Measurements from ENCODE around the gene SP110.

DNA sequence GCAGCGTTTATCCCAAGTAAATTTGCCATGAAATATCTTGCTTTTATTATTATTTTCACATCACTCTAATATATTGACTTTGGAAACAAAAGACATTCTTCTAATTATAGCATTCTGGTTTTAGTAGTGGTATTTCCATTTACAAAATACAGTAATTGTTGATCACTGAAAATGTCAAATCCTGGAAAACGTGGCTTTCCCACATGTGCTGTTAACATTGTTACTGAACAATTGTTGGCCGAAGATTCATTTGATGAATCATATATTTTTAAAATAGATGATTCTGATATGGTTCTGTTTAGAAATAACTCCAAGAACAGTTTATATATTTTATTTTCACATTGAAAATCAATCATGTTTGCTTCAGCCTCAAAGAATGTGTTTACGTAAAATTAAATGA, 38.7 kb upstream of the SP110 start:
- TF ChIP-seq CTCF (IDR thresholded peaks at IDR 0.05) (no peak), POLR2A (IDR thresholded peaks at IDR 0.05) (no peak)

Data from Peyer's patch (tissue), 4 donors.